Activated effector memory CD4-positive, alpha-beta T cell treated with anti-CD3 and anti-CD28 coated beads, Interleukin-2, amount 50 U/mL, for 16 hours (primary cell): ENCODE measurements around the gene CHRNA10.

Experiments used
- DNase-seq: peaks from one replicate; pipeline ENCODE4 v3.0.0-alpha.2; 2020

The CHRNA10 gene

GRCh38 chr11:3627291-3627690 lies 43.9 kb downstream of the CHRNA10 start:
- no peak for DNase-seq

GRCh38 chr11:3626250-3626960 lies 44.8 kb downstream of the CHRNA10 start:
- DNase-seq: no peak

DNA sequence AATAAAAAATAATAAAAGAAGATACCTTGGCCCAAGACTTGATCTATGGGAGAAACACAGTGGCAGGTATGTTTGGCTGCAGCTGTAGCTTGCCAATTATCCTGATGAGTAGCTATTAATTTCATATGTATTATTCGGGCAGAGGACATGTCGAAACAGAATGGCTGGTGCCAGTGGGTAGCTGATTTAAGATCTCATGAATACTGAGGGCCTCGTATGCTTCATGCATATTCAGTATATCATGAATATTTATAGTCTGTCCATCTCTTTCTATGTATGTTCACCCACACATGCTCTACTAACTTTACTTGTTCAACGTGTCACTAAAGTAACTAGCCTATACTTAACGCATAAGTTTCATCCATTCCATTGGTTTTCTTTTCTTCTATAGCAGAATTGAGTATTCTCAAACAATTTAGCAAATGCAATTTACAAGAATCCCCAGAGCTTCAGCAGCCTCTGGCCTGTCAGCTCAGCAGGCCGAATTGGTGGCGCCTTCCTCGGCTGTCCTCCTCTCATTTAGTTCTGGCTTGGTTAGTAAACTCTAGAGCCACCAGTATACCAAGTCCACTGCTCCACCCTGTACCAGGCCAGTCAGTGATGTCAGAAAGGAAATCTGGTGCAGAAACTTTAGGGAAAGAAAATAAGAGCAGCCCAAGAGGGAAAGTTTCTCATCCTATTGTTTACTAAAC lies 47.3 kb downstream of the CHRNA10 start:
- DNase-seq: no peak

- no peak for DNase-seq
Measured at GRCh38 chr11:3623121-3623520, 48.1 kb downstream of the CHRNA10 start.

GRCh38 chr11:3622521-3622920 lies 48.7 kb downstream of the CHRNA10 start:
- DNase-seq: no peak

- DNase-seq: no peak
Measured at GRCh38 chr11:3617990-3618389, 53.2 kb downstream of the CHRNA10 start.

DNA sequence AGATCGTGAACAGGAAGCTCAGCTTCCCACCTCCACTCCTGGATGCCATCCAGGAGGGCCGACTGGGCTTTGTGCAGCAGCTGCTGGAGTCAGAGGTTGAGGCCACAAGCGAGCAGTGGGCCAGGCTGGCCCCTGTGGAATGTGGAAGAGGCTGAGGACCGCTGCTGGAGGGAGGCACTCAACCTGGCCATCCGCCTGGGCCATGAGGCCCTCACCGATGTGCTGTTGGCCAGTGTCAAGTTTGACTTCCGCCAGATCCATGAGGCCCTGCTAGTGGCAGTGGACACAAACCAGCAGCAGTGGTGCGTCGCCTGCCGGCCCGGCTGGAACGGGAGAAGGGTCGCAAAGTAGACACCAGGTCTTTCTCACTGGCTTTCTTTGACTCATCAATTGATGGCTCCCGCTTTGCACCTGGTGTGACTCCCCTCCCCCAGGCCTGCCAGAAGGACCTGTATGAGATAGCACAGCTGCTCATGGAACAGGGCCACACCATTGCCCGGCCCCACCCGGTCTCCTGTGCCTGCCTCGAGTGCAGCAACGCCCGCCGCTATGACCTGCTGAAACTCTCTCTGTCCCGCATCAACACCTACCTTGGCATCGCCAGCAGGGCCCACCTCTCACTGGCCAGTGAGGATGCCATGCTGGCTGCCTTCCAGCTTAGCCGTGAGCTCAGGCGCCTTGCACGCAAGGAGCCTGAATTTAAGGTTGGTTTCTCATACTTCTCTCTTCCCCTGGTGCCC lies 54.3 kb downstream of the CHRNA10 start:
- DNase-seq: no peak

DNA sequence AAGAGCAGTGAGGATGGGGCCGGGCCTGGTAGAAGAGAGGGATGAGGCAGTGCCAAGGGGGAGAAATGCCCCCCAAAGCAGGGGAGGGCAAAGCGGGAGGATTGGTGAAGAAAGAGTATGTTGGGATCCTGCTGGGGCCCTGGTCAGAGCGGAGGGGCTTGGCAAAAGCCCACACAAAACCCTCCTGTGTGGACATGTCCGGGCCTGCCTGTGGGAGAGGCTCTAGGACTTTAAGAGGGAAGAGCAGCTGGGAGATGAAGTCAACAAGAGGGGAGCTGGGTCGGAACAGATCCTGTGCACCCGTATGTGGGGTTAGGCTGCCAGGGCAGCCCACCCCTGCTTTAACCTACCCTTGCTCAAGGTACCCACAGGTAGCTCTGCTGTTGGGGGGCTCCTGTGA lies 55.2 kb downstream of the CHRNA10 start:
- no peak for DNase-seq
